Daoy (cell line): ENCODE results near the gene MRPL17. TPM values are rescaled to one million over a fixed set of nuclear protein-coding genes. Genes with fewer than 3 reads are reported as not detected.
"Not testable (repeated sequence)": the region's sequence is repeated elsewhere in the genome, so short reads cannot be mapped to it uniquely, and the experiment has no call there.

ENCODE experiments used
- DNase-seq: peaks from one replicate; pipeline ENCODE4 v3.0.0-alpha.2; 2015; ENCODE audit warnings: low read depth
- total RNA-seq: library from RNA; depleted of rRNA; stranded (reverse); fragments of >200 nt; shearing (Covaris generic); gene quantifications from 2 replicates; pipeline ENCODE4 v1.2.3, GENCODE V29; 2014; rRNA removed

The MRPL17 gene
- total RNA-seq = 95.5 and 120 TPM in 2 replicates

DNA sequence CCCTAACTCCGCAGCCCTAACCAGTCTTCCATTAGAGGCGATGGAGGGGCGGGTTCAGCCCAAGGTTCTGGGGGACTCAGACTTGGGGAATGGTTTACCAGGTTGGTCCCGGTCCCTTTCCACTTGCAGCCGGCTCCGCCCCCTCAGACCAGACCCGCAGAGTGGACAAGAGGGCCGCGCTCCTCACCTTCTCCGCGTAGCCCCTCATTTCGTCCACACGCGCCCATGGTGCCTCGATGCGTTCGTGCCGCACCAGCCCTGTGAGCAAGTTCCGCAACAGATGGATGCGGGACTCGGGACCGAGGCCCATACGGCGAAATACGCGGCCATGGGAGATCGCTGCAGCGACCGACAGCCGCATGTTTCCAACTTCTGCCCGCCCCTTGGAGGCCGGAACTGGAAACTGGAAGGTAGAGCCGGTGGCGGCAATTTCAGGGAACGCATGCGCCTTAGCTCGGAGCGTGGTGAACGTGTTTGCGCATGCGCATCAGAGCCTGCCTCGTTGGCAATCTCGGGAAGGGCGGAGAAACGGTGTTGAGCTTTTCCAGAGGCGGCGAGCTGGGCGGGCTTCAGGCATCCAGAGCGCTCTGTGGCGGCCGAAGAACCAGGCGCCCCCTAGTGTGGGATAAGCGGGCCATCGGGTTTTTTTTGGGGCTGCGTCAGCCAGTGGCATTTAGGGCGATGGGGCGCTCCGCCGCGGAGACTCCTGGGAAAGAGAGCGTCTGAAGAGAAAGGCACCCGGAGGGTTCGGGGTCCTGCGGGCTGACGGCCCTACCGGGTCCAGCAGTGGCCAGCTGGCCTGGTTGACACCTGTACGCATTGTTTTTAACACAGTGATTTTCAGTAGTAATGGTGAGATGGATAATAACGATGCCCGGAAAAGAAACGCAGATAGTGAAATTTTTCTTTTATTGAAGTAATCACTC, at the start of gene MRPL17:
MRPL17 (minus strand) TSS at position 405 of the 926 bp plus-strand sequence; CDS start at position 361, 44 bp downstream.
- peak; percentile 99 for DNase-seq

DNA sequence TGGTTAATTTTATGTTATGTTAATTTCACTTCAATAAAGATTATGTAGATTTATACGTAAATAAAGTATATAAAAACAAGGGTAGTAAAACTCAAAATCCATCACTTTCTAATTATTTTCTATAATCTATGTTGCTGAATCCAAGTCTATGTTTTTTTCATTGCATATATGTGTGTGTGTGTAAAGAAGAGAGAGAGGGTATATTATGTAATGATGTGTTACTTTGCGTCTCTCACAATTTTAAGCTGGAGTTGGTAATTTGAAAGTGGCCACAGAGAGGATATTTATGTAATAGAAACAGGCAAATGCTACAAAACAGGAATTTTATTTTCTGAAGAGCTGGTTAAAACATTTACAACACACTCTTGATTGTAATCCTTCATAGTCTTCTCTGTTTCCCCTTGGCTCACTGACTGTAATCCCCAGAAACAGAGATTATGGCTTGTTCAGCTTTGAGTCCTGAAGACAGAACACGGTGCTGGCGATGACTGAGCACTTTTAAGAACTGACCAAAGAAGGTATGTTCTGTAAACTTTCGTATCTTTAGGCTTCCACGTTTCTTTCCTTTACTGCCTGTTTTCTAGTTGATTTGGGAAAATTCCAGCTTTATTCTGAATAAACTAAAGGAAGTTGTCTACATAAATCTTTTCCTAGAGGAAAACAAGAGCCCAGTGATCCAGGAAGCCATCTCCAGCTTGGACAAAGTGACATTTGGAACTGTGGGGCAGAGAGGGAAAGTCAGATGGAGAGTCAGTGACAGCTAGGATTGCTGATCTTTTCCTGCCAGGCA, 45.0 kb upstream of the MRPL17 start:
- DNase-seq = no peak

DNA sequence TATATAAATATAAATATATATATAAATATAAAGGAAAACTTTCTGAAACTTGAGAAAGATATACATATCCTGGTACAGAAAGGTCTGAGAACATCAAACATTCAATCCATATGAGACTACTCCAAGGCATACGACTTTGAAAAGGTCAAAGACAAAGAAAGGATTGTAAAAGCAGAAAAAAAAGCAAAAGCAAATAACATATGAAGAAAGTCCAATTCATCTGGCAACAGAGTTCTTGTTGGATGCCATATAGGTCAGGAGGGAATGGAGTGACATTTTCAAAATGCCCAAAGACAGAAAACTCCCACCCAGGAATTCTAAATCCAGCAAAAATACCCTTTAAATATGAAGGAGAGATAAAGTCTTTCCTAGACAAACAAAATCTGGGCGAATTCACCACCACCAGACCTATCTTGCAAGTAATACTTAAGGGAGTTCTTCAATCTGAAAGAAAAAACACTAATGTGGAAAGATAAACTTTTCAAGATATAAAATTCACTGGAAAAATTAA, 42.3 kb upstream of the MRPL17 start:
- no peak for DNase-seq

DNA sequence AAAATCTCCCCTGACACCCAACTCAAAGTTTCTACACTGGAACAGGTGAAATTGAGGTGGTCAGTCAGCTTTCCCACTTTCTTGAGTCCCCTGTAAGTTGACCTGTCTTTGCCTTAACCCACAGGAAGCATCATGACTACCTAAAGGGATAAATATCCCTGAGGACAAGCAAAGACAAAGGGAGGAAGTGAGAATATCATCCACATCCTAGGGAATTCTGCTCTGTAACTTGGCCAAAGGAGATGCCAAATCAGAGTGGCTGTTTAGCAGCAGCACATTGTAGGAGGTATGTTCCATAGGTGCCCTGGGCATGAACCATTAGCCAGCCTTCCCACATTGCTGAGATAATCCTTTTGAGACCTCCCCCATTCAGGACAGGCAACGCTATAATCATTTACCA, 40.9 kb upstream of the MRPL17 start:
- DNase-seq = no peak

DNA sequence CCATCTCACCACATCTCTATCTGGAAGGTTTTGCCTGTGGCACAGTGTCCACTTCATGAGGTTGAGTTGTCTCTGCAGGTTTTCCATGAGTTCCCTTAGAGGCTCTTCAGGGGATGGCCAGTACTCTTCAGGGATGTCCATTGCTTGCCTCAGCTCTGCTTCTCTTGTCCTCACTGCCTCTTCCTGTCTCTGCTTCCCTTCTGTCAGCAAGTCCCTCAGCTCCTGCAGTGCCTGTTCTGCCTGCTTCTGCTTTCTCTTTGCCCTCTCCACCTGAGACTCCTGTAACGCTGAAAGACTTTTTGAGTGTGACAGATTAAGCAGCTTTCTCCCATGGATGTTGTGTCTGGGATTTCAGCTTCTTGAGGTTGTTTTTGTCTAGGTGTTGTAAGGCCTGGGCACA, 38.2 kb upstream of the MRPL17 start:
- no peak for DNase-seq

DNA sequence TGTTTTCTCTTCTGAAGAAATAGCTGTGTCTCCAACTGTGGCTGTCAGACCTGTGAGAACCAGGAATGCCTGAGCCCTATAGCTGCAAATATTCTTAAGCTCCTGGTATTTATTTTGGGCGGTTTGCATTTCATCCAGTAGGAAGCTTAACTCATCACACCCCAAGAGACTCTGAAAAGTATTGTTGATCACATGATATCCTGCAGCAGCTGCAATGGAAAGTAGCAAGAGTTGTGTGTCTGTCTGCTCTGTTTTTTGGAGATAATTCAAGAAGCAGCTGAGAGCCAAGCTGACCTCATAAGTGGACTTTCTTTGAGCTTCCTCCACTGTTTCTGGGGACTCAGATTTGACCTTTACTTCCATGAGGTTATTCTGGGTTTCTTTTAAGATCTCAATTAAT, 36.4 kb upstream of the MRPL17 start:
- no peak for DNase-seq

DNA sequence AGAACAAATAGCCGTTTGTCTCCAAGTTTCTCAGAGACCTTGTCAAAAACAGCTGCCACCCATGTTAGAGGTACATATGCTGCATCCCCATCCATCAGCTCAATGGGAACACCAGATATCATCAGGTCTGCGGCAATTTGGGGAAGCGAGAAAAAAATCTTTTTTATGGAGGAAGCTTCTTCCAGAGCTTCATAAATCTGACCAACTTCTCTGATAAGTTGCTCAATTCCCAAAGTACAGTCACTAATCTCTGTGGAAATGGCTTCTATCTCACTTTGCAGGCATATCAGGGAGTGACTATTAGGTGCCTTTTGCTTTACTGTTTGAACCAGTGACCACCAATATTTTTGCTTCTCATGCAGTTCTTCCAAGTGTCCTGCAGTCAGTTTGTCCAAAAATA, 34.3 kb upstream of the MRPL17 start:
- no peak for DNase-seq

DNA sequence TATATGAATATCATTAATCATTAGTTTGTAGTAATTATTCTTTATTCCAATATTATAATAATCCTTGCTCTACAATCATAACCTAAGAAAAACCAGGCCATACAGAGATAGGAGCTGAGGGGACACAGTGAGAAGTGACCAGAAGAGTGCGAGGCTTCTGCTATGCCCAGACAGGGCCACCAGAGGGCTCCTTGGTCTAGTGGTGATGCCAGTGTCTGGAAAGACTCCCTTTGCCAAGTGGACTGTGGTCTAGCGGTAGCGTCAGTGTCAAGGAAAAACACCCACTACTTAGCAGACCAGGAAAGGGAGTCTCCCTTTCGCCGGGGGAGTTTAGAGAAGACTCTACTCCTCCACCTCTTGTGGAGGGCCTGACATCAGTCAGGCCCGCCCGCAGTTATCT, 28.4 kb upstream of the MRPL17 start:
- DNase-seq = peak; percentile 19

DNA sequence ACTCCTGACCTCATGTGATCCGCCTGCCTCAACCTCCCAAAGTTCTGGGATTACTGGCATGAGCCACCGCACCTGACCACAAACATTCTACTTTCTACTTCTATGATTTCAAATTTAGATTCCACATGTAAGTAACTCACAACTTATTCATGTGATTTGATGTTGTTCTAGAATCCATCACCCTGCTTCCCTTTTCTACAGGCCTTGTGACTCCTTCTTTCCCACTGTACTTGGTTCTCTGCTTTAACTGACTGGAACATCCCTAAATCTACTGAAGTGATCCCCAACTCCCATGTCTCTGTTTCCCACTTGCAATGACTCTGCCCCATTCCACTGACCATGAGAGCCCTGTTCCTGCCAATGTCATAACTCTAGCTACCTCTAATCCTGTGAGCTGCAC, 25.7 kb upstream of the MRPL17 start:
- no peak for DNase-seq

DNA sequence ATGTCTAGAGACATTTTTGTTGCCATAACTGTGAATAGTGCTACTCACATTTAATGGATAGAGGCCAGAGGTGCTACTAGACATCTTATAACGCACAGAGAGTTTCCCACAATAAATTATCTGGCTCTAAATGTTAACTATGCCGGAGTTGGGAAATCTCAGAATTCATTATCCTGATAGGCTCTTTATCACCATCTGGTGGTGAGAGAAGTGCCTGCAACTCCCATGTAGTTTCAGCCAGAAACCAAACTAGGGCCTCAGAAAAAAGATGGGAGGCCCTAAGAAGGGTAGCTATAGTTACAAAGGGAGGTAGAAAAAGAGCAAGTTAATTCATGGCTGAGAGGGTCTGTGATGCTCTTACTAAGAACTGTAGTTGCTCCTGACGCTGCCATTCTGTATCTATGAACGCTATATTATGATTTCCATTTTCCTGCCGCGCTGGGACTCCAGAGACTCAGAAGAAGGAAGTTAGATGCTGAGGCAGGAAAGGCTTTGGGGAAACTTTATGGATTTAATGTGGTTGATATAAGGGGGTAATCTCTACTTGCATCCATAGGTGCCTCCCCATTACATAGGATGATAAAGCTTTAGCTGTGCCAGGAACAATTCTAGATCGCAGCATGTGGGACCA, 22.9 kb upstream of the MRPL17 start:
- DNase-seq = peak; percentile 26

DNA sequence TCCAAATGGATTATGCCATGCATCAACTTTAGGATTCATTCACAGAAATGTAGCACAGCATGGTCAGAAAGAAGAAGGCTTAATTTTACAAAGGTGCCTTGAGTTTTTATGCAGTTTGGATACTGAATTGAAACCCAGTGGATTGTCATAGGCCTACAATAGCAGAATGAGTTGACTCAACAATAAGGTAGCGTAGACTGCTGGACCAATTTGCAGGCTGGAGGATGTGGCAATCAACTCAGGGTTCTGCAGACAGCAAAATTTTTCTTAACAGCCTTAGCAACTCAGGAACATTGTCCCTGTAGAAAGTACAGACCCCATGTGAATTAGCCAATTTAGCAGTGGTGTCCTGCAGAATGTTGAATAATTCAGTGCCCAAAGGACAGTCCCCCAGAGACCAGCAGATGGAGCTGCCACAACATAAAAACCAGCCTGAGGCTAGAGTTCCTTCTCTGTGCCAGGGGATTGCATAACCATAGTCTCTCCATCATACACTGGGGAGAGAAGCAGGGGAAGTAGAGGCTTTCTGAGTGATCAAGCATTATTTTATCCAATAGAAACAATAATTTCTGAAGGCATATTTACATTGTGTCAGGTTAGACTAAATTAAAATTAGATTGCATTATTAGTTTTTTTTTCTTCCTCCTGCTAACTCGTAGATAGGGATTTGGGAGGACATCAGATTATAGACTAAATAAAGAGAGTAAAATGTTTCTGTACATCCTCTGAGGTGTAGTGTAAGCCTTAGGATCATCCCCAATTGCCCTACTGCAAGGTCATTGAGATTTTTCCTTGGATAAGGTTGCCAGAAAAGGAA, 20.3 kb upstream of the MRPL17 start:
- DNase-seq = peak; percentile 42

DNA sequence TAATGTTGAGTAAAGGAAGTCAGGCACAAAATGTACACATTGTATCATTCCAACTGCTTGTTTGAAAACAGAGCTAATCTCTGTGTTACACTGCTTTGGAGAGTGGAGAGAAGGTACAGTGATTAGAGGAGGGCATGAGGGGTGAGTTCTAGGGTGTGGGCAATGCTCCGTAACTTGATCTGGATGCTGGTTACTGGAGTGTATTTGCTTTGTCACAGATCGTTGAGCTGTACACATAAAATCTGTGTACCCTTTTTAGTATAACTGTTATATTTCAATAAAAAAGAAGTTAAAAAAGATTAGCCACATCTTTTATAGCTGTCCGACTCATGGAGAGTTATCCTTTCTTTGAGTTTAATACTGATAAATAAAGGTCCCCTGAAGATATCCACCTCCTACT, 18.8 kb upstream of the MRPL17 start:
- not testable (repeated sequence) for DNase-seq

DNA sequence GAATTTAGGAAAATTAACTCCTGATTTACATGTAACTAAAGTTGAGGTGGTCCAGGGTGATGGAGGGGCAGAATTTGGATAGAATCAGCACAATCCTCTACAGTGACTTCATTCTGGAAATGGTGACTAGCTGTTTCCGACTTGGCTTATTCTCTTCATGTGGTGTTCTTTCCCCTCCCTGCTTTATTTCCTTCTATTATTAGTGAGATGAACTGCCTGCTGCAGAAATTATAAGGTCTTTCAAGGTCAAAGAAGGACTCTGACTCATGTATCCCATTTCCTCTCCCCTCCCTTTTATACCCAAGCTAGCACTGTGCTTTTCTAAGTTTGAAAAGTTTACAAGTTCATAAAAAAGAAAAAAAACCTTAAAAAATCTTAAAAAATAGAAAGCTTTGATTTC, 12.2 kb upstream of the MRPL17 start:
- DNase-seq = peak; percentile 11

DNA sequence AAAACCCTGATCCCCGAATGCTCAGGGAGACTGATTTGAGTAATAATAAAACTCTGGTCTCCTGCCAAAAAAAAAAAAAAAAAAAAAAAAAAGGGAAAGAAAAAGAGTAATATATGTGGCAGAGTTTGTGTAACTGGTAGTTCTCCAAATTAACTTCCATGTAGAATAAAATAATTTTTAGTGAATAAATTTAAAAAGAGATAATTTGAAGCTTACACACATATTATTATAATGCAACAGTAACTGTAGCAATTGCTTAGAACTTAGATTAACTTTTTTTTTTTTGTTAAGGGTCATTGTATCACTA, 11.0 kb upstream of the MRPL17 start:
- no peak for DNase-seq

DNA sequence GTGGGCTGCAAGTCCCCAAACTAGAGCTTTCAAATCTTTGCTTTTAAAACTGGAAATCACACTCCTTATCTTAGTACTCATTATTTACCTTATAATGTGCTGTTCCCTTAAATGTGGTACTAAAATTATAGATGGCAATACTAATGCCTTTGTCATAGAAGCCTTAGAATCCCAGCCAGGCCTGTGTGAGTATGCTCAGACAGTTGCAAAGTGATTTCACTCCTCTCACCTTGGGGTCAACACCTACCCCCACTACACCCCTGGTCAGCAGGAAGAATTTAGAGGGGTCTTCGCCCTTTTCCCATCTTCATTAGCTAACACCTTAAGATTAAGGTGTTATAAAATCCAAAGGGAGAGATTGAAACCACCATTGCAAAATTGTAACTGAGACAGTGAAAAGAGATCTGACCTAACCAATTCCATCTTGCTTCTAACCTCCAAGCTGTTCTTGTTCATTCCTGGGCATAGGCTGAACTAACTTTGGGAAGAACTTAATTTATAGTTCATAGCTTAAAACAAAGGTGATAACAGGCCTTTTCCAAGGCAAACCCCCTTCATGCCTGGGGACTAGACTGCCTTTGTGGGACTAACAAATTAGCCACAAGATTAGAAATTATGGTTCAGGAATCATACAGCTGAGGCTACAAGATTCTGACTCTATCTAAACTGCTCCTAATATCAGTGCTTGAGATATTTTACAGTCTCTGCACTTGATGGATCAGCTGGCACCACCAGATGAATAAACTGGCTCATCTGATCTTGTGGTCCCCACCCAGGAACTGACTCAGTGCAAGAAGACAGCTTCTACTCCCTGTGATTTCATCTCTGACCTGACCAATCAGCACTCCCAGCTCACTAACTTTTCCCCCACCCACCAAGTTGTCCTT, 10.4 kb upstream of the MRPL17 start:
- DNase-seq = peak; percentile 74

DNA sequence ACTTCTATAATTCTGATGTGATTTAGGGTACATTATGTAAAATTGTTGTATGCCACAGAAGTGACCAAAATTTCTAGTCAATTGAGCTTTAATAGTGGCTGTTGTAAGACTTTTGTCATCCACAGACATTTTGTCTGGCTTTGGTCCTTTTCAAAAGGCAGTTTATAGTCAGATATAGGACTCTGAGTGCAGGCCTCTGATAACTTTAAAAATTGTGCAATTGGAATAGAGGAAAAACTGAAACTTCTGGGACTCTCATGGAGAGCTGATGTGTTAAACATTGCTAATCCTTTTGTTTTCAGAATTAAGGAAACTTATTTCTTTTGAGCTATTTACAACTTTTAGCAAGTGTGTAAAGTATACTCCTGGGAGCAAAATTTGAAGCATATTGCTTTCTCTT, 9.0 kb upstream of the MRPL17 start:
- no peak for DNase-seq

DNA sequence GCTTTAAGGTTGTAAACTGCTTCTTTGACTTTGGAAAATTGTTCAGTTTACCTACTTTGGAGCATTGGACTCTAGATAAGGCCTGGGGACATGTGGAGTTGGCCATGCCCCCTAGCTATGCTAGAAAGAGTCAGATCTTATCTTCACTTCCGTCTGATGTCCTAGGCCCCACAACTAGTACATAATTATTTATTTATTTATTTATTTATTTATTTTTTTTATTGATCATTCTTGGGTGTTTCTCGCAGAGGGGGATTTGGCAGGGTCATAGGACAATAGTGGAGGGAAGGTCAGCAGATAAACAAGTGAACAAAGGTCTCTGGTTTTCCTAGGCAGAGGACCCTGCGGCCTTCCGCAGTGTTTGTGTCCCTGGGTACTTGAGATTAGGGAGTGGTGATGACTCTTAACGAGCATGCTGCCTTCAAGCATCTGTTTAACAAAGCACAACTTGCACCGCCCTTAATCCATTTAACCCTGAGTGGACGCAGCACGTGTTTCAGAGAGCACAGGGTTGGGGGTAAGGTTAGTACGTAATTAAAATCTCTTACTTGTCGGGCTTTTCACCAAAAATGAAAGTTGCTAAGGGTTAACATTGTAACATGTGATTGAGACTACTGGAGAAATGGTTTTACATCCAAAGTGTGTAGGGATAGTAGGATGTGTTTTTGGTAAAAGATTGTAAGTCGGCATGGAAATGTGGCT, 7.4 kb upstream of the MRPL17 start:
- not testable (repeated sequence) for DNase-seq

DNA sequence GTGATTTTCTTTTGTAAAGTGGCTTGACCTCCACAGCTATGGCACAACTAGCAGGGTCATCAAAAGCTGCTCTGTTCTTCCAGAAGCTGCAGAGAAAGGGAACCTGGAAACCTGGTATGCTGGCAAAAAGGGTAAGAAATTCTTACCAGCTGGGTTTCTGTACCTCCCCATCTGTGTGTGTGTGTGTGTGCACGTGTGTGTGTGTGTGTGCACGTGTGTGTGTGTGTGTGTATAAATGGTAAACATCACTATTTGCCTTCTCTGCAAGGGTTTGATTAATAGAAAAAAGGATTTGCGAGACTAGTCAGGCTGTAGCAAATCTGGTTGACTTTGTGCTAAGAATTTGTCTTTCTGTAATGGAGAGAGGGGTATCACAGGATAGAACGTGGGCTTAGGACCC, 4.7 kb upstream of the MRPL17 start:
- no peak for DNase-seq

DNA sequence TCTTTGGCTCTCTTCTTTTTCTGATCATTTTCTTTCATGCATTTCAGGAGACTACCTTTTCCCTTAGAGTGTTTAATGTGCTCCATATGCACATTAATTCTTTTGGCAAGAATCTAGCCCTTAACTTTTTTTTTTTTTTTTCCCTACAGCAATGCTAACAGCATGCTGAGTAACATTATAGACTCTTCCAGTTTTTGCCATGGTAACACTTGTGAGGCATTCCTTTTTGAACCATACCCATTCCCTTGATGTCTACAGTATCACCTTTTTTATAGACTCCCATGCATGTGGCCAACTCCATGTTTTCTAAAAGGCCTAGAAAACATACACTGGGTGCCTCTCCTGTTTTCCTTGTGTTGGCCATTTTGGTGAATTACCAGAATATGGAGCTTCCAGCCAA, 2.9 kb upstream of the MRPL17 start:
- DNase-seq = no peak

DNA sequence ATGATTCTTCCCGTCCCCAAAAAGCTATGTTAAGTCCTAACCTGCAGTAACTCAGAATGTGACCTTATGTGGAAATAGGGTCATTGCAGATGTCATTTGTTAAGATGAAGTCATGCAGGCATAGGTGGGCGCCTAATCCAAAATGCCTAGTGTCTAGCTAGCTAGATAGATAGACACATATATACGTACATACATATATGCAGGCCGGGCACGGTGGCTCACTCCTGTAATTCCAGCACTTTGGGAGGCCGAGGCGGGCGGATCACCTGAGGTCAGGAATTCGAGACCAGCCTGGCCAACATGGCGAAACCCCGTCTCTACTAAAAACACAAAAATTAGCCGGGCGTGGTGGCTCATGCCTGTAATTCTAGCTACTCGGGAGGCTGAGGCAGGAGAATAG, 928 bp upstream of the MRPL17 start:
- DNase-seq = not testable (repeated sequence)
